Cardiac ventricle fibroblast (primary cell): ENCODE measurements around the gene MYBPH. TPM values are rescaled to one million over a fixed set of nuclear protein-coding genes. Genes with fewer than 3 reads are reported as not detected.

ENCODE experiments used
- total RNA-seq: library from RNA; depleted of rRNA; stranded (reverse); fragments of >200 nt; gene quantifications from 2 replicates; pipeline ENCODE4 v1.2.3, GENCODE V29; 2015

MYBPH gene
- 1.0 and 1.3 TPM in 2 replicates for total RNA-seq

GRCh38 chr1:203175237-203175826 lies at the start of gene MYBPH:
Gene MYBPH (minus strand): TSS chr1:203175826. CDS start chr1:203175755, 71 bp downstream.

GRCh38 chr1:203186446-203187303 lies 11.0 kb upstream of the MYBPH start, which contains the start of gene CHI3L1:
Gene CHI3L1 (minus strand): TSS chr1:203186704. CDS start chr1:203186623, 81 bp downstream.

GRCh38 chr1:203127666-203128430 lies 47.8 kb downstream of the MYBPH start, which contains the start of gene ADORA1:
Gene ADORA1 (plus strand): TSS chr1:203127726. CDS start chr1:203128842, 1,116 bp downstream.

Other genes starting within 250 kb of the MYBPH start
- gene KLHL12, start 248.6 kb downstream of the MYBPH start, total RNA-seq = 9.3 and 11.2 TPM in 2 replicates
- 43.6 and 46.7 TPM in 2 replicates for gene ADIPOR1, start 217.5 kb downstream of the MYBPH start, total RNA-seq
- 35.6 and 40.4 TPM in 2 replicates for gene CYB5R1, start 208.6 kb downstream of the MYBPH start, total RNA-seq
- 44.9 and 55.6 TPM in 2 replicates for gene TMEM183A, start 168.5 kb downstream of the MYBPH start, total RNA-seq
- gene PPFIA4, start 149.3 kb downstream of the MYBPH start, total RNA-seq = 4.2 and 10.1 TPM in 2 replicates
- not detected in 2 replicates for gene MYOG, start 89.8 kb downstream of the MYBPH start, total RNA-seq
- 8.8 and 11.3 TPM in 2 replicates for gene ADORA1, start 48.1 kb downstream of the MYBPH start, total RNA-seq
- 2,798 and 3,366 TPM in 2 replicates for gene CHI3L1, start 10.9 kb upstream of the MYBPH start, total RNA-seq
- gene CHIT1, start 53.8 kb upstream of the MYBPH start, total RNA-seq = not detected in 2 replicates
- gene BTG2, start 129.7 kb upstream of the MYBPH start, total RNA-seq = 24.0 and 25.3 TPM in 2 replicates
- 27.9 and 29.1 TPM in 2 replicates for gene FMOD, start 175.3 kb upstream of the MYBPH start, total RNA-seq